Measurements from ENCODE around the gene BGLAP.
A peak's percentile ranks its signal among the peaks of the same experiment; 100 is the strongest.
"Not testable (repeated sequence)": the region's sequence is repeated elsewhere in the genome, so short reads cannot be mapped to it uniquely, and the experiment has no call there.

Gene BGLAP

GRCh38 chr1:156241926-156242325 lies at the start of gene BGLAP:
TSS of gene BGLAP (plus strand) at chr1:156242184. CDS start at chr1:156242232, 48 bp downstream.
- no peak for DNase-seq

GRCh38 chr1:156193208-156193487 lies 48.8 kb upstream of the BGLAP start:
- no peak for DNase-seq

- peak; percentile 100 for DNase-seq
Observed at GRCh38 chr1:156193488-156194299, 48.3 kb upstream of the BGLAP start, which contains the start of gene SLC25A44. TSS of gene SLC25A44 (plus strand) at chr1:156194104. CDS start at chr1:156199848, 5,744 bp downstream.

GRCh38 chr1:156194300-156194652 lies 47.7 kb upstream of the BGLAP start:
- DNase-seq, result no peak

- no peak for DNase-seq
Observed at GRCh38 chr1:156195853-156196252, 46.1 kb upstream of the BGLAP start.

GRCh38 chr1:156196445-156196844 lies 45.5 kb upstream of the BGLAP start:
- no peak for DNase-seq

- no peak for DNase-seq
Observed at GRCh38 chr1:156198831-156199349, 43.1 kb upstream of the BGLAP start.

GRCh38 chr1:156200044-156200443 lies 41.9 kb upstream of the BGLAP start:
- no peak for DNase-seq

- DNase-seq, result no peak
Observed at GRCh38 chr1:156203331-156203730, 38.7 kb upstream of the BGLAP start.

GRCh38 chr1:156204686-156205085 lies 37.3 kb upstream of the BGLAP start:
- DNase-seq, result no peak

- no peak for DNase-seq
Observed at GRCh38 chr1:156211243-156211642, 30.7 kb upstream of the BGLAP start.

- DNase-seq, result no peak
Observed at GRCh38 chr1:156212130-156212529, 29.9 kb upstream of the BGLAP start.

GRCh38 chr1:156212833-156213643 lies 28.9 kb upstream of the BGLAP start, which contains the start of gene PMF1:
TSS of gene PMF1 (plus strand) at chr1:156213007. CDS start at chr1:156213016, 9 bp downstream.
- DNase-seq, result peak; percentile 99

GRCh38 chr1:156213644-156213966 lies 28.4 kb upstream of the BGLAP start:
- no peak for DNase-seq

- DNase-seq, result no peak
Observed at GRCh38 chr1:156214024-156214748, 27.8 kb upstream of the BGLAP start.

- not testable (repeated sequence) for DNase-seq
Observed at GRCh38 chr1:156216361-156217086, 25.5 kb upstream of the BGLAP start.

- DNase-seq, result peak in 1 of 2 experiments; percentile 11
Observed at GRCh38 chr1:156217871-156218270, 24.1 kb upstream of the BGLAP start.

GRCh38 chr1:156220226-156220625 lies 21.8 kb upstream of the BGLAP start:
- no peak for DNase-seq

GRCh38 chr1:156221986-156222692 lies 19.8 kb upstream of the BGLAP start:
- no peak for DNase-seq

- no peak for DNase-seq
Observed at GRCh38 chr1:156225677-156226014, 16.3 kb upstream of the BGLAP start.

GRCh38 chr1:156226116-156226538 lies 15.9 kb upstream of the BGLAP start:
- DNase-seq, result no peak

- no peak for DNase-seq
Observed at GRCh38 chr1:156226782-156227181, 15.2 kb upstream of the BGLAP start.
